T-helper 2 cell treated with Interferon-gamma antibody and Interleukin-4, amounts not matched to agents 5 μg/mL and 100 μg/mL, for 36 hours (primary cell): ENCODE data around the gene ATR.

ENCODE experiments used
- DNase-seq: peaks from one replicate; pipeline ENCODE4 v3.0.0; 2021; ENCODE audit warnings: low spot score
- H3K27ac Mint-ChIP-seq: one replicate; pipeline ENCODE4 v1.8.0; 2021; ENCODE audit warnings: mild to moderate bottlenecking, mixed read lengths
- H3K27me3 Mint-ChIP-seq: one replicate; pipeline ENCODE4 v1.8.0; 2021; ENCODE audit warnings: low read depth, mixed read lengths
- H3K36me3 Mint-ChIP-seq: one replicate; pipeline ENCODE4 v1.8.0; 2021; ENCODE audit warnings: low read depth, mixed read lengths
- H3K4me1 Mint-ChIP-seq: one replicate; pipeline ENCODE4 v1.8.0; 2021; ENCODE audit warnings: low read depth, mixed read lengths
- H3K4me3 Mint-ChIP-seq: one replicate; pipeline ENCODE4 v1.8.0; 2022; ENCODE audit warnings: mild to moderate bottlenecking, moderate library complexity, mixed read lengths
- H3K9me3 Mint-ChIP-seq: one replicate; pipeline ENCODE4 v1.8.0; 2021; ENCODE audit warnings: mixed read lengths

Gene ATR

DNA sequence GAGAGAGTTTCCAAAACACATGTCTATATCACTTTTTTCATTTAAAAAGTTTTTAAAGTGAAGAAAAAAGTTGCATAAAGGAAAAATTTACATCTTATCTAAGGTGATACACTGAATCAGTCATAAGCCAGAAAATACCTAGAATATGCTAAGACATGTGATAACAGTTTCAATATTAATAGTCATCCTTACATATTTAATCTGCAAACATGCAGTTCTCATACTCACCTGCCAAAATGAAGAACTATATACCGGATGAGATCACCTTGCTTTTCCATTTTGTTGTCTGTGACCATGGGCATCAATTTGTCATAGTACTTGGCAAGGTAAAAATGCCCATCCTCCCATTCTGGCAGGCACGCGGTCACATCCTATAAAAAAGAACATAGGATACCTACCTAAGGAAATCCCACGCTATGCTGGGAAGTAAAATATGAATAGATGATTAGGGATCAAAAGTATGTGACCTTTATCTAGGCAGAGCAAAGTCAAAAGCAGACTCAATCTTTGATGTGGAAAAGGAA lies 93.6 kb downstream of the ATR start:
- peaks cover 3% of the 10 kb centered on the region for H3K9me3 Mint-ChIP-seq
- H3K36me3 Mint-ChIP-seq, result peaks cover 68% of the 10 kb centered on the region

DNA sequence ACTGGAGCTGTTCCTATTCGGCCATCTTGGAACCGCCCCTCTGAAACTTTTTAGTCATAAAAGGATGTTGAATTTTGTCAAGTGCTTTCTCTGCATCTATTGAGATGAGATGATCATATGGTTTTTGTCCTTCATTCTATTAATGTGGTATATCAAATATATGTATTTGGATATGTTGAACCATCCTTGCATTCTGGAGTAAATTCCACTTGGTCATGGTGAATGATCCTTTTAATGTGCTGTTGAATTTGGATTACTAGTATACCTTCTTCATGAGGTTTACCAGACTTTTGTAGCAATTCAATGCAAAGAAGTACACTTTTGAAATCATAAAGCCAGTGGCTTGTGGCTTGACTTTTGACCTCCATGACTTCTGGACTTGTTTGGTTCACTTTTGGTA lies 97.3 kb downstream of the ATR start:
- Mint-ChIP-seq H3K4me1 (no peaks in the 10 kb centered on the region), H3K36me3 (peaks cover 58% of the 10 kb centered on the region), H3K4me3 (no peak overlapping the region), H3K27me3 (no peaks in the 10 kb centered on the region), H3K9me3 (peaks cover 7% of the 10 kb centered on the region), H3K27ac (no peak overlapping the region)
- no peak for DNase-seq

More for the DNA sequence above, 93.6 kb downstream of the ATR start:
- Mint-ChIP-seq H3K27me3 (no peaks in the 10 kb centered on the region), H3K4me1 (peaks cover 2% of the 10 kb centered on the region), H3K4me3 (no peak overlapping the region), H3K27ac (no peak overlapping the region)
- DNase-seq, result no peak

DNA sequence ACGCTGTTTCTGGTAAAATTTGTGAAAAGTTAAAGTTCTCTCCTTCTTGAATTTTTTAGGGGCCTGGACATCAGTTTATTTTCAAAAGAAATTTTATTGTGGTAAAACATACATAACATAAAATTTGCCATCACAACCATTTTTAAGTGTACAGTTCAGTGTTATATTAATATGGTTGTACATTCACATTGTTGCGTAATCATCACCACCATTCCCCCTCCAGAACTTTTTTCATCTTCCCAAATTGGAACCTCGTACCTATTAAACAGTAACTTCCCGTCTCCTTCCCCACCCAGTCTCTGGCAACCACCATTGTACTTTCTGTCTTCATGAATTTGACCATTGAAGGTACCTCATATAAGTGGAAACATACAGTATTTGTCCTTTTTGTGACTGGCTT lies 107.7 kb downstream of the ATR start:
- no peak for DNase-seq
- no peak overlapping the region for H3K27ac Mint-ChIP-seq
- no peaks in the 10 kb centered on the region for H3K27me3 Mint-ChIP-seq
- H3K4me3 Mint-ChIP-seq, result no peak overlapping the region
- H3K9me3 Mint-ChIP-seq, result no peaks in the 10 kb centered on the region
- H3K4me1 Mint-ChIP-seq, result no peaks in the 10 kb centered on the region
- peaks cover 7% of the 10 kb centered on the region for H3K36me3 Mint-ChIP-seq

DNA sequence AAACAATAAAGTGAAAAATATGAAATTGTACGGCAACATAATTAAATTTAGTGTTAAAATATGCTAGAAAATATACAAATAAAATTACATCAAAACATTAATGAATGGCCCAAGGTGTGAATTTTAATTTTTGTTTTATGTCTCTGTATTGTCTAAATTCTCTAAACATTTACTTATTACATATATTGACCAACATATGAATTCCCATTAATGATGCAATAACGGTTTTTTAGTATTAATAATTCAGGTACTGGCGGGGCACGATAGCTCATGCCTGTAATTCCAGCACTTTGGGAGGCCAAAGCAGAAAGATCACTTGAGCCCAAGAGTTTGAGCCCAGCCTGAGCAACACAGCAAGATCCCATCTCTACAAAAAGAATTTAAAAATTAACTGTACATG lies 110.1 kb downstream of the ATR start:
- Mint-ChIP-seq H3K27me3 (no peaks in the 10 kb centered on the region), H3K4me3 (no peak overlapping the region), H3K27ac (no peak overlapping the region), H3K4me1 (no peaks in the 10 kb centered on the region), H3K9me3 (no peaks in the 10 kb centered on the region), H3K36me3 (peaks cover 9% of the 10 kb centered on the region)
- DNase-seq, result no peak

DNA sequence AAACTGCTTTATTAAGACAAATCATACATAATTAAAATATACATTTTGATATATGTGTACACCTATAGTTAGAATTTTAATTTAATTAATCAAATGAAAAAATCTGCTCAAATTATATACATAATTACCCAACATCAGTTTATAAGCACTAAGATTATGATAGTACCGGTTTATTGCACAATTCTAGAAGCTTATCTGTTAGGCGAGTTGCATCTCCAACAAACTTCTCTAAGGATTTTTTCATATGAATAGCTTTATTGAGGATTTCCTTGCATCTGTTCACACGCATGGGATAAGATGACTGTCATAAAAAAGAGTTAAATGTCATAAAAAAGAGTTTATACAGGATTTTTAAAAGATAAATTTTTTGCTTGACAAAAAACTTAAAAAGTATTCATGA lies 110.8 kb downstream of the ATR start:
- no peaks in the 10 kb centered on the region for H3K9me3 Mint-ChIP-seq
- H3K36me3 Mint-ChIP-seq, result peaks cover 4% of the 10 kb centered on the region
- H3K27ac Mint-ChIP-seq, result no peak overlapping the region
- no peaks in the 10 kb centered on the region for H3K27me3 Mint-ChIP-seq
- DNase-seq, result no peak
- H3K4me3 Mint-ChIP-seq, result no peak overlapping the region
- no peaks in the 10 kb centered on the region for H3K4me1 Mint-ChIP-seq

DNA sequence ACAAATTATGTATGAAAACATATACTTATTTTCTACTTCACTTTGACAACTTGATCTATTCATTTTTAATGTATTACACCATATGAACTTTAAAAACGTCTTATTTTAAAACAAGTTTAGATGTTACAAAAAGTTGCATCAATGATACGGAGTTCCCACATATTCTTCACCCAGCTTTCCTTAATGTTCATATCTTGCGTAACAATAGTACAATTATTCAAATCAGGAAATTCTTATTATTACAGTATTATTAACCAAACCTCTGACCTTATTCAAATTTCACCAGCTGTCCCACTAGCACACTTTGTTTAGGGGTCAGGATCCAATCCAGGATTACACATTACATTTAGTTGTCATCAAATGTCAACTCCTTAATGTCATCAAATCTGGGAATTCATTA lies 117.8 kb downstream of the ATR start:
- peaks cover 22% of the 10 kb centered on the region for H3K36me3 Mint-ChIP-seq
- DNase-seq, result no peak
- no peak overlapping the region for H3K27ac Mint-ChIP-seq
- H3K27me3 Mint-ChIP-seq, result no peaks in the 10 kb centered on the region
- no peaks in the 10 kb centered on the region for H3K9me3 Mint-ChIP-seq
- H3K4me1 Mint-ChIP-seq, result peaks cover 5% of the 10 kb centered on the region
- no peak overlapping the region for H3K4me3 Mint-ChIP-seq

DNA sequence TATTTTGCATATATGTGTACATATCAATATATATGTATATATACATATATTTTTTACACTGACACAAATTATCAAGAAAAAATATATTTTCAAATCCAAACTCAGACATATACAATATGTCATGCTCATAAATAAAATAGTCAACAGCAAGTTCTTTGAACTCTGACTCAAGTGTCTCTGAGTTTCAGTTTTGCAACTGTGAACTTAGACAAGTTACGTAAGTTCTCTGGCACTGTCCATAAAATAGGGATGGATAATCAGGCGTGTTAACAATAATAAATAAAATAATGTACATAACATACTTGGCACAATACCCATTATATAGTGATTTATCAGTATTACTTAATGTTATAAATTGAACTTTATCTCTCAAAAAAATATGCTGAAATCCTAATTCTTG lies 118.6 kb downstream of the ATR start:
- H3K36me3 Mint-ChIP-seq, result peaks cover 21% of the 10 kb centered on the region
- H3K4me1 Mint-ChIP-seq, result peaks cover 5% of the 10 kb centered on the region
- H3K4me3 Mint-ChIP-seq, result no peak overlapping the region
- no peaks in the 10 kb centered on the region for H3K27me3 Mint-ChIP-seq
- DNase-seq, result no peak
- no peak overlapping the region for H3K27ac Mint-ChIP-seq
- H3K9me3 Mint-ChIP-seq, result no peaks in the 10 kb centered on the region

DNA sequence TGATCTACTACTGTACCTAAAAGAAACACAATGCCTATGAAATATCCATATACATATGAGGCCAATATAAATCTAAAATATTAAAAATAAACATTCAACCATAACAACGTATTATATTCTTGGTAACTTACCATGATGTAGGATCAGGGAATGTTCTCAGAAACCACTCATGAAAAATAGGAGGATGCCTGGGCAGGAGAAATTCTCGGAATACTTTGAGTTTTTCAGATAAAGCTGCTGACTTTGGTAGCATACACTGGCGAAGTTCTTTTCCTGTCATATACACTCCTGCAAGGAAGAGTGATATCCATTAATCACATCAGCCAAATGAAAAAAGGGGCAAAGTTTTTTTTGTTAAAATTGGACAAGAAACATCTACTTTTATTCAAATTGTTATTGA lies 119.4 kb downstream of the ATR start:
- Mint-ChIP-seq H3K36me3 (peaks cover 21% of the 10 kb centered on the region), H3K27ac (no peak overlapping the region)
- no peak for DNase-seq

DNA sequence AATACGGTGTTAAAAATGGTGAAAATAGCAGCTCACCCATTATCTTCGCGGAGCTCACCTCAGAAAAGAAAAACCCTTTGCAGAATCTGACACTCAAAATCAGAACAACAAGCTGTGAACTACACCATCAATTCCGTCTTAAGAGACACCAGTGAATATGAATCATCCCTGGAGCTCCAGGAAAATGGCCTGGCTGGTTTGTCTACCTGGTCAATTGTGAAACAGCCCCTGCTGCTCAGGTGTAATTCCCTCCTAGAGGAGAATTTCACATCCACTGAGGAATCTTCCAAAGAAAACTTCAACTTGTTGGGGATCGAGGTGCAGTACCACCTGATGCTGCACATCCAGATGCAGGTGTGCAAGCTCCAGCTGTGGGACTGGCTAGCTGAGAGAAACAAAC lies 127.7 kb downstream of the ATR start:
- Mint-ChIP-seq H3K4me1 (peaks cover 8% of the 10 kb centered on the region), H3K27me3 (no peaks in the 10 kb centered on the region), H3K36me3 (peaks cover 19% of the 10 kb centered on the region), H3K27ac (no peak overlapping the region), H3K4me3 (no peak overlapping the region), H3K9me3 (no peaks in the 10 kb centered on the region)
- DNase-seq, result no peak

More for the DNA sequence above, 119.4 kb downstream of the ATR start:
- Mint-ChIP-seq H3K4me1 (peaks cover 5% of the 10 kb centered on the region), H3K9me3 (no peaks in the 10 kb centered on the region), H3K4me3 (no peak overlapping the region), H3K27me3 (no peaks in the 10 kb centered on the region)

DNA sequence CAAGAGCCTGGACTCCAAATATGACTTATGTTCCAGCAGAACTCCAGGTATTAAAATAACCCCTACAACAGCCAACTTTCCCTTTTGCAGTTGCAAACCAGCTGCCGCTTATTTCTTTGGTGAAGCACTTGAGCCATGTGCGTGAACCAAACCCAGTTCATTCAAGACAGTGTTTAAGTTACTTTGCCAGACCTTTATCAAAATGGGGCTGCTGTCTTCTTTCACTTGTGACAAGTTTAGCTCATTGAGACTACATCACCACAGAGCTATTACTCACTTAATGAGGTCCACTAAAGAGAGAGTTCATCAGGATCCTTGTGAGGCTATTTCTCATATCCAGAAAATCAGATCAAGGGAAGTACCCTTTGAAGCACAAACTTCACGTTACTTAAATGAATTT lies 128.3 kb downstream of the ATR start:
- H3K4me1 Mint-ChIP-seq, result peaks cover 15% of the 10 kb centered on the region

DNA sequence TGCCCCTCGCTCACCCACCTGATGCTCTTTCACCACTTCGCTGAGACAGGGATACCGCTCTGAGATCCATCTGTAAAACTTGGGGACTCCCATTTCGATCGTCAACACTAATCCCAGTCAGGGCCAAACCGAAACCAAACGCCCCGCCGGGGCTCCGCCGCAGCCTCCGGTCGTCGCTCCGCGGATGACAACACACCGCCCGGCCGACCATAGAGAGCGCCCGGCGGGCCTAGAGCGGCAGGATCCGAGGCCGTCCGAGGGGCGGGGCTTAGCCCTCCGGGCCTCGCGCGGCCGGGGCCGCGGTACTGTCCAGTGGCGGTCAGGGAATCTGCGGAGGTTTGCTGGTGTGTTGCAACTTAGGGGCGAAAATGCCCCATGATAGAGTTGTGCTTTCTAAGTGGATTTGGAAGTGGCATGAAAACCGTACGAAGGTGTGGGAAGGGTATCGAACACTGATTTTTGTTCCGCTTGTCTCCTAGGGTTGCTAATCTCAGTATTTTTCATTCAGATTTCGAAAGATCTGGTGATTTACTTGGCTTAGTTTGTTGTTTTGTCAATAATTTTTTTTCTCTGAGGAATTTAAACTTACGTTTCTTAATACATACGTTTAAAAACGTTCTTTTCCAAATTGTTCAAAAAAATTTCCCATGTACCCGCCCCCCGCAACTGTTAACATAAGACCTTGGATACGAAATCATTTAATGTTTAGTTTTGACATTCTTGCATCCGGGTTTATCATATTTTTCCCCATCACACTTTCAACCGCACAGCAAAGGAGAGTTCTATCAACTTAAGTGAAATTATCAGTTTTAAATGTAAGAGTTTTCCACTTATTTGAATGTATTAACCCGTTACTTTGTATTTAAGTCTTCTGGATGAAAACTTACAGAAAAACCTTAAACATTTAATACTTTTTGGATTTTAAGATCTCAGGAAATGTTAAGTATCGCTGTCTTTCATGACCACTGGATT lies 130.4 kb downstream of the ATR start, which contains the start of gene XRN1:
TSS of gene XRN1 (minus strand) at position 186 of the 972 bp plus-strand sequence. CDS start at position 93, 93 bp downstream.
- H3K9me3 Mint-ChIP-seq, result no peaks in the 10 kb centered on the region
- peak within 1 kb of the TSS; percentile 93 for H3K4me3 Mint-ChIP-seq
- H3K27me3 Mint-ChIP-seq, result no peaks in the 10 kb centered on the region
- peaks cover 24% of the 10 kb centered on the region for H3K36me3 Mint-ChIP-seq
- H3K27ac Mint-ChIP-seq, result peak within 1 kb of the TSS; percentile 98
- H3K4me1 Mint-ChIP-seq, result peaks cover 24% of the 10 kb centered on the region
- DNase-seq, result peak; percentile 93

More for the DNA sequence above, 128.3 kb downstream of the ATR start:
- no peak overlapping the region for H3K4me3 Mint-ChIP-seq
- no peak overlapping the region for H3K27ac Mint-ChIP-seq
- no peak for DNase-seq
- no peaks in the 10 kb centered on the region for H3K27me3 Mint-ChIP-seq
- H3K9me3 Mint-ChIP-seq, result no peaks in the 10 kb centered on the region
- H3K36me3 Mint-ChIP-seq, result peaks cover 21% of the 10 kb centered on the region

DNA sequence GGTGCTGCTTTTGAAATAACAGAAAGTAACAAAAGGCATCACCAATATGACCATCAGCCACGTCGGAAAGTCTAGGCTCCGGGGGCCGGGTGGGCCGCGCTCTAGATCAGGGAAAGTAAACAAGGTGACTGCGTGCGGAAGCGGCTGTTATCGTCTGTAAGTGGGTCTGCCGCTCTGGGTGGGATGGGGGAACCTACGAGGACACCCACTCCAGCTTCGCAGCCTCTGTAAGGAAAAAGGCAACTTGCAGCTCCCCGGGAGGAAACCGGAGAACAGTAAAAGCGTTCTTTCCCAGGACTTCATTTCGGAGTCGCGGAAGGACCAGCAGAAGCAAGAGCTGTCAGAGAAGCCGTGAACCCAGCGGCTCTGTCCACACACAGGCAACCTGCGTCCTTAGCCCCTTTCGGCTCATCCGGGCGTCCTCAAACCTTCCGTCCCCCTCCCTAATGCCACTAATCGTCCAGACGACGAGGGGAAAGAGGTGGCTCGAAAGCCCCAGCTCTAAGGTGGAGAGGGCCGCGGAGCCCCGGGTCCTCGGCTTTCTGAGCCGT lies 131.2 kb downstream of the ATR start:
- peak; percentile 42 for DNase-seq
- Mint-ChIP-seq H3K4me1 (peaks cover 24% of the 10 kb centered on the region), H3K27ac (peak overlapping the region; percentile 98), H3K27me3 (no peaks in the 10 kb centered on the region), H3K9me3 (no peaks in the 10 kb centered on the region), H3K36me3 (peaks cover 26% of the 10 kb centered on the region), H3K4me3 (peak overlapping the region; percentile 93)

DNA sequence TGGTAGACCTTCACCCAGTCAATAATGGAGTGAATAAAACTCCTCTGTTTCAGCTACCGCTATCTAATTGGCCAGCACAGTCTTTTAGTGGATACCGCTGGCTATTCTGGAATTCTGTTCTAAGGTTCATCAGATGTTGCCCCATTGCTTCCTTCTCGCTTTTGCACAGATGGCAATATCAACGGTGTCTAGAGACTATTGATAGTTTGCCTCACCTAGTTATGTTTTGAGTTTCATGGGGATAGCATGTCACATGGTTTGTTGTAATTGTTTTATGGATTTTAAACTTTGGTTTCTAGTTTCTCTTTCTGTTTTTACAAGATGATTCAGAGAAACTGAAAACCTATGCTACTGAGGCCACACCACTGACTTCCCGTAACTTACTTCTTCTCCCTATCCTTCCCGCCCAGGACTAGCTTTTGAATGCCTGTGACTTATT lies 132.7 kb downstream of the ATR start:
- Mint-ChIP-seq H3K36me3 (peaks cover 26% of the 10 kb centered on the region), H3K9me3 (no peaks in the 10 kb centered on the region), H3K27me3 (no peaks in the 10 kb centered on the region), H3K4me1 (peaks cover 24% of the 10 kb centered on the region), H3K4me3 (peak overlapping the region; percentile 93), H3K27ac (peak overlapping the region; percentile 98)
- DNase-seq, result peak; percentile 29

DNA sequence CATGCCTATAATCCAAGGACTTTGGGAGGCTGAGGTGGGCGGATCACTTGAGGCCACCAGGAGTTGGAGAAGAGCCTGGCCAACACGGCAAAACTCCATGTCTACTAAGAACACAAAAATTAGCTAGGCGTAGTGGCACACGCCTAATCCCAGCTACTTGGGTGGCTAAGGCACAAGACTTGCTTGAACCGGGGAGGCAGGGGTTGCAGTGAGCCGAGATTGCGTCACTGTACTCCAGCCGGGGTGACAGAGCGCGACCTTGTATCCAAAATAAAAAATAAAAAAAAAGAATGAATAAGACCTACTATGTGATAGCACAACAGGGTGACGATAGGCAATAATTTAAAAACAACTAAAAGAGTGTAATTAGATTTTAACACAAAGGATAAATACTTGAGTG lies 134.2 kb downstream of the ATR start:
- Mint-ChIP-seq H3K27ac (no peak overlapping the region), H3K36me3 (peaks cover 24% of the 10 kb centered on the region), H3K27me3 (no peaks in the 10 kb centered on the region), H3K9me3 (no peaks in the 10 kb centered on the region), H3K4me1 (peaks cover 24% of the 10 kb centered on the region), H3K4me3 (no peak overlapping the region)
- no peak for DNase-seq
